Diencephalon (tissue), 1 donor: ENCODE measurements around the gene HGS. TPM values are rescaled to one million over a fixed set of nuclear protein-coding genes. Genes with fewer than 3 reads are reported as not detected.

ENCODE experiments used
- small RNA-seq: library from RNA; depleted of rRNA; stranded (forward); fragments of <200 nt; gene quantifications from one replicate; pipeline ENCODE3, GENCODE V24; 2014
- total RNA-seq: library from RNA; depleted of rRNA; stranded (reverse); fragments of >200 nt; gene quantifications from one replicate; pipeline ENCODE4 v1.2.3, GENCODE V29; 2014

The HGS gene
- 47.1 TPM for total RNA-seq

GRCh38 chr17:81683584-81684441 is at the start of gene HGS, which contains the start of gene ARL16:
Gene HGS (plus strand): TSS chr17:81684011. CDS start chr17:81684067, 56 bp downstream.
Gene ARL16 (minus strand): TSS chr17:81683797. CDS start chr17:81683753, 44 bp downstream.

GRCh38 chr17:81636505-81637288 is 47.1 kb upstream of the HGS start, which contains the start of the genes NPLOC4 and TSPAN10:
Gene NPLOC4 (minus strand): TSS chr17:81637112. CDS start chr17:81636930, 182 bp downstream.
Gene TSPAN10 (plus strand): TSS chr17:81637196. CDS start chr17:81642413, 5,217 bp downstream.

GRCh38 chr17:81656118-81656743 is 27.6 kb upstream of the HGS start, which contains the start of gene PDE6G:
Gene PDE6G (minus strand): TSS chr17:81656542. CDS start chr17:81653305, 3,237 bp downstream.

GRCh38 chr17:81666342-81667191 is 17.2 kb upstream of the HGS start, which contains the start of the genes CCDC137 and OXLD1:
Gene CCDC137 (plus strand): TSS chr17:81666737. CDS start chr17:81666767, 30 bp downstream.
Gene OXLD1 (minus strand): TSS chr17:81666605. CDS start chr17:81666577, 28 bp downstream.

GRCh38 chr17:81702934-81703746 is 19.3 kb downstream of the HGS start, which contains the start of gene MRPL12:
Gene MRPL12 (plus strand): TSS chr17:81703367. CDS start chr17:81703502, 135 bp downstream.

GRCh38 chr17:81711814-81712467 is 28.1 kb downstream of the HGS start, which contains the start of gene SLC25A10:
Gene SLC25A10 (plus strand): TSS chr17:81712284. CDS start chr17:81712427, 143 bp downstream.

Small RNA genes within 50 kb of the gene (small RNA-seq; reads per million reads assigned to genes)
- not detected for gene MIR6786

Other genes with a start within 250 kb of the HGS start
- gene ACTG1, start 171.2 kb upstream of the HGS start, total RNA-seq, result 6,622 TPM
- gene FSCN2, start 155.6 kb upstream of the HGS start, total RNA-seq, result 1.4 TPM
- 36.9 TPM for gene FAAP100, start 131.7 kb upstream of the HGS start, total RNA-seq
- gene NPLOC4, start 46.9 kb upstream of the HGS start, total RNA-seq, result 48.0 TPM
- gene TSPAN10, start 46.8 kb upstream of the HGS start, total RNA-seq, result 0.23 TPM
- not detected for gene PDE6G, start 27.5 kb upstream of the HGS start, total RNA-seq
- 9.9 TPM for gene OXLD1, start 17.4 kb upstream of the HGS start, total RNA-seq
- 7.6 TPM for gene CCDC137, start 17.3 kb upstream of the HGS start, total RNA-seq
- gene ARL16, start 214 bp upstream of the HGS start, total RNA-seq, result 43.1 TPM
- gene MRPL12, start 19.4 kb downstream of the HGS start, total RNA-seq, result 8.5 TPM
- gene SLC25A10, start 28.3 kb downstream of the HGS start, total RNA-seq, result 13.6 TPM
- not detected for gene GCGR, start 120.1 kb downstream of the HGS start, total RNA-seq
- 88.1 TPM for gene MCRIP1, start 149.3 kb downstream of the HGS start, total RNA-seq
- gene PPP1R27, start 151.0 kb downstream of the HGS start, total RNA-seq, result not detected
- 90.9 TPM for gene P4HB, start 176.5 kb downstream of the HGS start, total RNA-seq
- 33.2 TPM for gene ARHGDIA, start 187.3 kb downstream of the HGS start, total RNA-seq
- 80.3 TPM for gene ALYREF, start 207.6 kb downstream of the HGS start, total RNA-seq
- 69.2 TPM for gene ANAPC11, start 207.7 kb downstream of the HGS start, total RNA-seq
- gene NPB, start 218.2 kb downstream of the HGS start, total RNA-seq, result 4.2 TPM
- 28.8 TPM for gene PCYT2, start 227.4 kb downstream of the HGS start, total RNA-seq
- 9.0 TPM for gene SIRT7, start 234.2 kb downstream of the HGS start, total RNA-seq
- 18.5 TPM for gene MAFG, start 243.7 kb downstream of the HGS start, total RNA-seq